Activated CD8-positive, alpha-beta memory T cell treated with anti-CD3 and anti-CD28 coated beads for 4 hours (primary cell): ENCODE data around the gene COQ4.

Experiments
- DNase-seq, 2 donors: peaks; one replicate each; pipeline ENCODE4 v3.0.0-alpha.2; 2020; ENCODE audit warnings: low read depth in 2 of 2

The COQ4 gene

GRCh38 chr9:128340691-128341434, 18.2 kb downstream of the COQ4 start:
- no peak for DNase-seq

GRCh38 chr9:128341435-128341849, 18.8 kb downstream of the COQ4 start:
- peak; percentile 43 to 51 for DNase-seq

GRCh38 chr9:128342971-128343680, 20.5 kb downstream of the COQ4 start:
- no peak for DNase-seq

DNA sequence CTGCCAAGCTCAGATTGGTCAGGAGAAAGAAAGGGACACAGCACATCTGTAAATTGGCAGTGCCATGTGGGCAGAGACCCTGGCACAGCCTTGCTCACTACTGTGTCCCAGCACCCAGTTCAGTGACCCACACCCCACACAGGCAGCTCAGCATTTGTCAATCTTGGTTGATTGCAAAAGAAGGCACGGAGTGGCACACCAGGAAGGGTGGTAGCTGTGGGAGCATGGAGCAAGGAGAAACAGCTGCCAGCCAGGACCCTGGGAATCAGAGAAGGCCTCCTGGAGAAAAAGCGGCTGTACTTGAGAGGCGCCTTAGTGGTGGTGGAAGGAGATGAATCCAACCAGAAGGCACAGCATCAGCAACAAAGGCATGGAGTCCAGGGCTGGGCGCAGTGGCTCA, 21.2 kb downstream of the COQ4 start:
- no peak for DNase-seq

- no peak for DNase-seq
Observed at GRCh38 chr9:128344931-128345605, 22.4 kb downstream of the COQ4 start.

DNA sequence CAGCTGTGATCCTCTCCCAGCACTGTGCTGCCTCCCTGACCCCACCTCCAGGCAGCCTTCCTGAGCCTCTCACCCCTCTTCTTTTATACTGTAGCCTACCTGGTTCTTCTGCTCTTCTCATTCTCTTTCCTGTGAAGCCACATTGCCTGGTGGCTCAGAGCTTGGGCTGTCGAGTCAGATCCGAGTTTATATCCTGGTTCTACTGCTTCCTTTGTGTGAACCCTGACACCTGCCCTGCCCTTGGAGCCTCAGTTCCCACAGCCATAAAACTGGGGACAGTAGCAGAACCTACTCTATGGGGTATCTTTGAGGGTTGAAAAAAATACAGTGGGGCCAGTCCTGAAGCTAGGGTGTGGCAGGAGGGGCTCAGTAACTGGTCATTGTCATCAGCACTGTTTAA, 26.5 kb downstream of the COQ4 start:
- DNase-seq = no peak

DNA sequence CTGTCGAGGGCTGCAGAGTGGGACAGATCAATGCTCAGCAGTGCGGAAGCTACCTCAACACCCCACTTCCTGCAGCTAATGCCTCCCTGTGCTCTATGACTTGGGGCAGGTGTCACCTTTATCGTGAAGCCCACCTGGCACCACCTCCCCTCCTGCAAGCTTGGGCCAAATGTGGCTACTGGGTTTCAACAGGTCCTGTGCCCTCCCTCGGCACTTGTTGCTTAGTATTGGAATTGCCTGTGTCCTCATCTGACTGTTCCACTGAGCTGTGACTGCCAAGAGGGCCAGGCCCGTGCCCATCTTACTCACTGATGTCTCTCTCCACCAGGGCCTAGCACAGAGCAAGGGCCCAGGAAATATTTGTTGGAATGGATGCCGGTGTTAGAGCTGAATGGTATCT, 27.1 kb downstream of the COQ4 start:
- no peak for DNase-seq

GRCh38 chr9:128355451-128355850, 32.8 kb downstream of the COQ4 start:
- DNase-seq = no peak

GRCh38 chr9:128358090-128358489, 35.5 kb downstream of the COQ4 start:
- no peak for DNase-seq

DNA sequence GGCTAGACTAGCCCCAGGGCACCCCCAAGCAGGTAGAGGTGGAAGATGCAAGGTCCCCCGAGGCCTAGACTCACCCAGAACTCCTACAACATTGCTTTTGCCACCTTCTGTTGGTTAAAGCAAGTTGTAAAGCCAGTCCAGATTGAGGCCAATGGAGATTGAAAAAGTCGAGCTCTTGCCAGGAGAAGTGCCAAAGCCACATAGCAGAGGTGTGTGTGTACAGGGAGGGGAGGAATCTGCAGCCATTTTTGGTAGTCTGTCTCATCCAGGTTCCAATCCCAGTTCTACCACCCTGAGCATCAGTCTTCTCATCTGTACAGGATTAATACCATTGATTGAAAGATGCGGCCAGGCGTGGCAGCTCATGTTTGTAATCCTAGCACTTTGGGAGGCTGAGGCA, 36.2 kb downstream of the COQ4 start:
- no peak for DNase-seq

- no peak for DNase-seq
Observed at GRCh38 chr9:128360826-128361225, 38.2 kb downstream of the COQ4 start.

DNA sequence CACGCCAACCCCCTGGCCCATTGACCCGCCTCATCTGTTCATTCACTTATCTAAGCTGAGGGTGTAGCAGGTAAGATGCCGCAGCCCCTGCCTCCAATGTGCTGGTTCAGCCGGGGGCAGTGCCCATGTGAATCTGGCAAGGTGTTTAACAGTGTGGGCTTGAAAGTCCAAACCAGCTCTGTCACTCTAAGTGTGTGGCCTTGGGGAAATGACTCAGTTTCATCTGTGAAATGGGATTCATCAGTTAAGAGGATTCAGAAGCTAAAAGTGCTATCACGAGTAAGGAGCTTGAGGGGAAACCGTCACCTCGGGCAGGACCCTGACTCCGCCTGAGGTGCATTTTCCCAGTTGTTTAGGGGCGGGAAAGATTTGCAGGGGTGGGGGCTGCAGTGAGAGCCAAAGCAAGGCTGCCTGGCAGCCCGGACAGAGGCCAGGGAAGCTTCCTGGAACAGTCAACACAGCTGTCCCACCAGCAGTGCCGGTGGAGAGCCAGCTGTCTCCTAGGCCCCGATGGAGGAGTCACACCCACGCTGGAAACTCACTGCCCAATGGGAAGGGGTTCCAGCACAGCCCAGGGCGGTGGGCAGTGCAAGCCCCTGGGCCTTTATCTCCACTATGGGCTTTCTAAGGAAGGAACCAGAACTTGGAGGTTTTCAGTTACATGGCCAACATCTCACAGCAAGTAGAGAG, 38.8 kb downstream of the COQ4 start:
- DNase-seq = no peak

DNA sequence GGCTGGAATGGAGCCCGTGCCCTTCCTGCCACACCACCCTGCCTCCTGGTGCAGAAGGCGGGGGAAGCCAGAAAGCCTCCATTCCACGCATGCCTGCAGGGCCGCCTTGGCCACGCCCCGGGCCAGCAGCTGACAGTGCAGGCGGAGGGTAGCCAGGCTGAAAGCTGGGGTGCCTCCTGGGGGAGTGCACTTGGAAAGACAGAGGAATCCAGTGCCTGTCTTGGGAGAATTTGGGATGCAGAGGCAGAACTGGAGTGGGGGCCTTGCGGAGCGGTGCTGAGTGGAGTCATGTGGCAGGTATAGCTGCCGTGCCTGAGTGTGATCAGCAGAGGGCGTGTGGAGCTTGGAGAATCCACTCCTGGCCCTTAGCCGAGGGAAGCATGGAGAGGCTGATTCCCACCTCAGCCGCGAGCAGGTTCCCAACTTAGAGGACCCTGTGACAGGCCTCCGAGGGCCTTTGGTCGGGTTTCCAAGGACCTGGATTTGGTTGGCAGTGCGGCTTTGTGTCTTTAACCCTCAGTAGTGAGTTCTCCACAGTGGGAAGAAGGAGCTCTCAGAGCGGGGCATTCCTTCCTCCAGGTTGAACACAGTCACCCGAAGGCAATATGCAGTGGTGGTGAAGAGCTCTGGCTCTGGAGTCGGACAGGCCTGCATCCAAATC, 39.5 kb downstream of the COQ4 start:
- peak; percentile 28 to 33 for DNase-seq

DNA sequence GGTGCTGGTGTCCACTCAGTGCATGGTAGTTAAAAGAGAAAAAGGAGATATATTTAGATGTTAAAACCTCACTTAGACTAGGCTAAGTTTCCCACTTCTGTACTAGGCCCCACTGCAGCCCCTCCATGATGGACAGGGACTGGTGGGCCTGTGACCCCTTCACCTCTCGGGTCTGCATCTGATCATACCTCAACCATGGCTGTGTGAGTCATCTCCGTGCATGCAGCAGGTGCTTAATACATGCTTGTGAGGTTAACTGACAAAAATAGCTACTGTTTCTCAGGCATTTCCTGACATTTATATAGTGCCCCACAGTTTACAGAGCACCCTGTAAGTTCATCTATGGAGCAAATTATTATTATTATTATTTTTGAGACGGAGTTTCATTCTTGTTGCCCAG, 40.1 kb downstream of the COQ4 start:
- no peak for DNase-seq

DNA sequence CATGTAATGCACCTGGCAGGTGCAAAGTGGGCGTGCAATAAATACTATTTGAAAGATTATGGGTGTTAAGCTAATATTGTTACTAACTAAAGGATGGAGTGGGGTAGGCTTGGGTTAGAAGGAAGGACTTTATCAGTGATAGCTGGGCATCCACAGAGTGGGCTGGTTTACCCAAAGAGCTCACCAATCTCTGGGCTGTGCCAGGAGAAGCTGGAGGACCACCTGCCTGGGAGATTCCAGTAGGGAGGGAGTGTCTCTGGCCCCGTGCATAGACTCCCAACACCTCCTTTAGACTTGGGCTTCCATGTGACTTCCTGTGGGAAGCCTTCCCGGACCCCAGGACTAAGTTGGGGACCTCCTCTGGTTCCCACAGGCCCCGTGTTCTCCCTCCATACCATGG, 42.9 kb downstream of the COQ4 start:
- no peak for DNase-seq

DNA sequence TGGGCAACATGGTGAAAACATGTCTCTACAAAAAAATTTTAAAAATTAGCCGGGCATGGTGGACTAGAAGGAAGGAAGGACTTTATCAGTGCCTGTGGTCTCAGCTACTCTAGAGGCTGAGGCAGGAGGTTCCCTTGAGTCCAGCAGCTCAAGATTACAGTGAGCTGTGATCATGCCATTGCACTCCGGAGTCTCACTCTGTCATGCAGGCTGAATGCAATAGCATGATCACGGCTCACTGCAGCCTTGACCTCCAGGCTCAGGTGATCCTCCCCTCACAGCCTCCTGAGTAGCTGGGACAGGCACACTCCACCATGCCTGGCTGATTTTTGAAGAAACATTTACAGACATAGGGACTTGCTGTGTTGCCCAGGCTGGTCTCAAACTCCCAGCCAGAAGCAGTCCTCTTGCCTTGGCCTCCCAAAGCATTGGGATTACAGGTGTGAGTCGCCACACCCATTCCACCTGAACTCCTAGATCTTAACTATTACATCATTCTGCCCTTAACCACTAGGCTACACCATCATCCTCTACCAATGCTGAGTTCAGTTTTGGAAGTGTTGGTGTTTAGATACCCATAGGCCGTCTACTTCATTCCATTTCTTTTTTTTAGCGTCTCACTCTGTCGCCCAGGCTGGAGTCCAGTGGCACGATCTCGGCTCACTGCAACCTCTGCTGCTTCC, 46.5 kb downstream of the COQ4 start:
- no peak for DNase-seq

GRCh38 chr9:128370367-128370751, 47.7 kb downstream of the COQ4 start:
- no peak for DNase-seq

DNA sequence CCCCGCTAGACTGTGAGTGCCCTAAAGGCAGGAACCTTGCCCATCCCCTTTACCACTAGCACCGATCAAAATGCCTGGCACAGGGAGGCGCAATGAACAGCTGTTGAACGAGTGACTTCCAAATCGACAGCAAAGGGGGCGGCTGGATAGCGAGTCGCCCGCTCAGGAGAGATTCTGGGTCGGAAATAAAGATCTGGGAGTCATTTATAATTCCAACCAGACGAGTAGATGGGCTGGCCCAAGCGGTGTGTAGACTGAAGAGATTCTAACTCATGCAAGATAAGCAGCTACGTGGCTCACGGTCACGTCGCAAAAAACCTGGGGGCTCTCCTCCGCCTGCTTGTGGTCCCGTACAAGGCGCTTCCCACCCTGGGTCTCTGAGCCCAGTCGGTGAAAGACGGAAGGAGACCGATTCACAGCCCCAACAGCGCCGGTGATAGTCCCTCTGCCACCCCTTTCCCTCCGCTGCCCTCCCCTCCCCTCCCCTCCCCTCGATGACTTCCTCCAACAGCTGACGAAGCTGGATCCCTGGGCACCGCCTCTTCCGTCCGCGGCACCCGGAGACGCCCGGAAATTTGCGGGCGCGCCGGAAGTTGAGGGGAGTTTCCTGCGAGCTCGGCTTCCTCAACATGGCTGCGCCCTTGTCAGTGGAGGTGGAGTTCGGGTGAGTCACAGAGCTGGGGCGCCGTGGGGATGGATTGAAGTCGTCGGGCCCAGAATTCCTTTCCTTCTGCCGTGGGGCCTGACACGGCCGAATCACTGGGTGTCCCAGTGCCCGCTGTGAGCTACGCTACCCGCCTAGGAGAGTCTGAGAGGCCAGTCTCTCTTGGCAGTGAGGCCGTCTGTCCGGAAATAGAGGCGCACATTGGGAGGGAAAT, 48.4 kb downstream of the COQ4 start, which contains the start of gene URM1:
TSS of gene URM1 (plus strand) at position 623 of the 878 bp plus-strand sequence. CDS start at position 630, 7 bp downstream.
- DNase-seq = peak; percentile 92 to 93

- no peak for DNase-seq
Observed at GRCh38 chr9:128371630-128372117, 49.0 kb downstream of the COQ4 start.

GRCh38 chr9:128372188-128372641, 49.6 kb downstream of the COQ4 start:
- DNase-seq = no peak
